T-helper 17 cell (primary cell): Measurements from ENCODE around the gene LDAF1. TPM values are rescaled to one million over a fixed set of nuclear protein-coding genes. Genes with fewer than 3 reads are reported as not detected.

Experiments
- ATAC-seq: fragments of 150-1000 bp; cut with Tn5 transposase; 2 replicates; pipeline ENCODE4 v1.10.0; 2021; ENCODE audit warnings: mild to moderate bottlenecking, moderate library complexity
- DNase-seq, 3 donors: peaks; one replicate each; pipeline versions ENCODE4 v3.0.0 to v3.0.0-alpha.2; 2020 to 2021
- H3K9me3 ChIP-seq: one replicate; pipeline ENCODE4 v1.7.0; 2013; ENCODE audit warnings: low read length, mild to moderate bottlenecking; ENCODE audit not compliant: control insufficient read depth, poor library complexity, severe bottlenecking
- H3K27ac Mint-ChIP-seq: one replicate; pipeline ENCODE4 v1.8.0; 2022; ENCODE audit warnings: mild to moderate bottlenecking, moderate library complexity, mixed read lengths
- H3K27me3 Mint-ChIP-seq: one replicate; pipeline ENCODE4 v1.8.0; 2022; ENCODE audit warnings: mixed read lengths
- H3K36me3 Mint-ChIP-seq: one replicate; pipeline ENCODE4 v1.8.0; 2022; ENCODE audit warnings: low read depth, mixed read lengths
- H3K4me1 Mint-ChIP-seq: one replicate; pipeline ENCODE4 v1.8.0; 2022; ENCODE audit warnings: mild to moderate bottlenecking, mixed read lengths
- H3K4me3 Mint-ChIP-seq: one replicate; pipeline ENCODE4 v1.8.0; 2022; ENCODE audit warnings: mild to moderate bottlenecking, moderate library complexity, mixed read lengths
- total RNA-seq, 4 donors: library from RNA in 2 of 4; stranded (reverse) in 2 of 4; gene quantifications; one replicate each; pipeline ENCODE4 v1.2.3 and lab custom pipeline; 2022 to 2026

The LDAF1 gene
- total RNA-seq, 2 donors from 2014 or later, result 9.5 to 15.8 TPM

- Mint-ChIP-seq H3K36me3 (peaks cover 3% of the 10 kb centered on the region), H3K4me1 (no peaks in the 10 kb centered on the region), H3K4me3 (no peak overlapping the region), H3K27ac (no peak overlapping the region), H3K27me3 (peaks cover 56% of the 10 kb centered on the region)
- ATAC-seq, result no peak
- no peak for DNase-seq
- no peaks in the 10 kb centered on the region for H3K9me3 ChIP-seq
Measured at GRCh38 chr16:21214086-21214485, 55.6 kb downstream of the LDAF1 start.

DNA sequence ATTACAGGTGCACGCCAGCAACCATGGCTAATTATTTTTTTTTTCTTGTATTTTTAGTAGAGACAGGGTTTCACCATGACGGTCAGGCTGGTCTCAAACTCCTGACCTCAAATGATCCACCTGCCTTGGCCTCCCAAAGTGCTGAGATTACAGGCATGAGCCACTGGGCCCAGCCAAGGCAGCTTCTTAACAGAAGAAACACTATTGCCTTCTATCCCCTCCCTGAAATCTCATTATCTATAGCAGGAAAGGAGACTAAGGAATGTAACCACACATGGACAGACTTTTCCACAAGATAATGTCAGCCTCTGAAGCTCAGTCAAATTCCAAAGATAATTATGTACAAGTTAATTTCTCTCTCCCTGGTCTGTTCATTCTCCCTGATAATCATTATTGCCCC is 58.6 kb downstream of the LDAF1 start:
- Mint-ChIP-seq H3K4me3 (no peak overlapping the region), H3K27me3 (peaks cover 51% of the 10 kb centered on the region), H3K36me3 (peaks cover 4% of the 10 kb centered on the region), H3K27ac (no peak overlapping the region), H3K4me1 (peaks cover 3% of the 10 kb centered on the region)
- no peaks in the 10 kb centered on the region for H3K9me3 ChIP-seq
- ATAC-seq (no peak), DNase-seq (no peak)

DNA sequence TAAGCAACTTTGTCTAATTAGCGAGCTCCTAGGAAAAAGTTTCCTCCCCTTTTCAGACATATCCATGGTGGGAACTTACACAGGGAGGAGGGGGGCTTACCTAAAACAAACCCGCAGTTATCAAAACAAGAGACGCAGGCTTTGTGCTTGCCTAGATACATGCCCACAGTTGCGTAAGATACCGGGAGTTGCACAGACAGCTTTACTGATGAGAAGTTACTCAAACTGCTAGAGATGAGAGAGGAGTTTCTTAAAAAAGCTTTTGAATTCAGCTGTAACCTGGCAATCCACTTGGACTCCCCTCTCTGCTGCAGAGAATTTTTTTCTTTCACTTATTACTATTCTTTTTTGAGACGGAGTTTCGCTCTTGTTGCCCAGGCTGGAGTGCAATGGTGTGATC is 59.7 kb downstream of the LDAF1 start:
- Mint-ChIP-seq H3K27ac (no peak overlapping the region), H3K4me3 (no peak overlapping the region), H3K4me1 (peaks cover 6% of the 10 kb centered on the region), H3K36me3 (peaks cover 7% of the 10 kb centered on the region), H3K27me3 (peaks cover 56% of the 10 kb centered on the region)
- no peak for ATAC-seq
- no peaks in the 10 kb centered on the region for H3K9me3 ChIP-seq
- no peak for DNase-seq

GRCh38 chr16:21219551-21219950 is 61.1 kb downstream of the LDAF1 start:
- Mint-ChIP-seq H3K27ac (no peak overlapping the region), H3K27me3 (peaks cover 58% of the 10 kb centered on the region), H3K36me3 (peaks cover 7% of the 10 kb centered on the region), H3K4me1 (peaks cover 6% of the 10 kb centered on the region), H3K4me3 (no peak overlapping the region)
- ATAC-seq (no peak), DNase-seq (no peak)
- H3K9me3 ChIP-seq, result no peaks in the 10 kb centered on the region

- no peak for DNase-seq
Measured at GRCh38 chr16:21222495-21223337, 64.2 kb downstream of the LDAF1 start.

GRCh38 chr16:21223787-21224186 is 65.3 kb downstream of the LDAF1 start:
- DNase-seq (no peak), ATAC-seq (no peak)
- Mint-ChIP-seq H3K27ac (no peak overlapping the region), H3K36me3 (peaks cover 7% of the 10 kb centered on the region), H3K4me1 (peaks cover 9% of the 10 kb centered on the region), H3K27me3 (peaks cover 62% of the 10 kb centered on the region), H3K4me3 (no peak overlapping the region)
- no peaks in the 10 kb centered on the region for H3K9me3 ChIP-seq

More at GRCh38 chr16:21222495-21223337, 64.2 kb downstream of the LDAF1 start:
- Mint-ChIP-seq H3K27ac (no peak overlapping the region), H3K27me3 (peaks cover 57% of the 10 kb centered on the region), H3K36me3 (peaks cover 7% of the 10 kb centered on the region), H3K4me3 (no peak overlapping the region), H3K4me1 (peaks cover 9% of the 10 kb centered on the region)
- ATAC-seq, result no peak
- no peaks in the 10 kb centered on the region for H3K9me3 ChIP-seq

DNA sequence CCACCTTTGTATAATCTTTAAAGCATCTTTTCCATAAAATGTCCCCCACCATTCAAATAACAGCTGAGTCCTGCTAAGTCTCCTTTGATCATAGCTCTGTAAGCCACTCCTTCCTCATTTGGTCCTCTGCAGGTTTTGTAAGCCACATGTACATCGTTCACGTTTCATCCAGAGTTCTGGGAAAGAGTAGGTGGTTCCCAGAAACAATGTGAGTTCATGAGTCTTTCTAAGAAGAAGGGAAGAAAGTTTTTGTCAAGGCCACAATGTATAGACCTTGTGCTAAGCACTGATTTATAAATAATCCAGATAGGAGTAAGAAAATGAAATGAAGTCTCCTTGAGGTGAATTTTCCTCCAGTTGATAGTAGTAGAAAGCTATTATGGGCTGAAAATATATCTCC is 66.3 kb downstream of the LDAF1 start:
- Mint-ChIP-seq H3K4me3 (no peak overlapping the region), H3K4me1 (peaks cover 9% of the 10 kb centered on the region), H3K27ac (no peak overlapping the region), H3K36me3 (peaks cover 7% of the 10 kb centered on the region), H3K27me3 (peaks cover 72% of the 10 kb centered on the region)
- no peak for DNase-seq
- H3K9me3 ChIP-seq, result no peaks in the 10 kb centered on the region
- no peak for ATAC-seq

- Mint-ChIP-seq H3K27ac (no peak overlapping the region), H3K4me3 (no peak overlapping the region), H3K36me3 (peaks cover 3% of the 10 kb centered on the region), H3K27me3 (peaks cover 71% of the 10 kb centered on the region), H3K4me1 (peaks cover 7% of the 10 kb centered on the region)
- no peaks in the 10 kb centered on the region for H3K9me3 ChIP-seq
- DNase-seq (no peak), ATAC-seq (no peak)
Measured at GRCh38 chr16:21226749-21227148, 68.3 kb downstream of the LDAF1 start.

GRCh38 chr16:21227866-21228265 is 69.4 kb downstream of the LDAF1 start:
- peaks cover 75% of the 10 kb centered on the region for H3K27me3 Mint-ChIP-seq
- H3K27ac Mint-ChIP-seq, result no peak overlapping the region
- H3K9me3 ChIP-seq, result no peaks in the 10 kb centered on the region
- H3K36me3 Mint-ChIP-seq, result peaks cover 1% of the 10 kb centered on the region
- ATAC-seq (no peak), DNase-seq (no peak)
- H3K4me1 Mint-ChIP-seq, result peaks cover 5% of the 10 kb centered on the region
- no peak overlapping the region for H3K4me3 Mint-ChIP-seq

DNA sequence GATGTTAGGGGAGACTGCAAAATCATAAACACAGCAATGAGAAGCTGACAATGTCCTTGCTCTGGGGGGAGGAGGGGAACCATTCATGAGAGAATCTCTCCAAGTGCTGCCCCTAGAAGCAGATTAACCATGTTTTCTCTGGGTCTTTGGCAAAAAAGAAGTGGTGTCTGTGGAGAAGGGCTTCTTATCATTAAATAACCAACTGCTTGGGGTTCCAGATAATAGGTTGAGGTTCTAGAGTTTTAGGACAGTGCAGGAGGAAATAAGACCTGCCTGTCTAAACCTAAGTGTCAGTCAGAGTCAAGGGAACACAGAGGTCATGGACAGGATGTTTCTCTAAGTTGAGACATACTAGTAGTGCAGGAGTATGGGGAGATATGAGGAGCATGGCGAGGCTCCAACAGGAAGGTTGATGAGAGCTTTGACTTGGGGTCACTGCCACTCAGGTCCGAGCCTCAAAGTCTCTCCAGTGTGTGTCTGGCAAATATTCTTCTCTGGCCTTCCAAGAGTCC is 69.9 kb downstream of the LDAF1 start:
- Mint-ChIP-seq H3K27me3 (peaks cover 77% of the 10 kb centered on the region), H3K4me3 (no peak overlapping the region)
- no peak for DNase-seq

More for the DNA sequence above, 69.9 kb downstream of the LDAF1 start:
- Mint-ChIP-seq H3K27ac (no peak overlapping the region), H3K4me1 (peaks cover 3% of the 10 kb centered on the region), H3K36me3 (no peaks in the 10 kb centered on the region)
- H3K9me3 ChIP-seq, result no peaks in the 10 kb centered on the region
- ATAC-seq, result no peak

Other genes with a start within 250 kb of the LDAF1 start
- gene DNAH3, start 7.8 kb upstream of the LDAF1 start, total RNA-seq, result under 1 TPM in 1 of 2 donors, not detected in 1; 0.10 TPM
- gene ZP2, start 52.9 kb downstream of the LDAF1 start, total RNA-seq, result not detected
- not detected for gene ANKS4B, start 75.0 kb downstream of the LDAF1 start, total RNA-seq
- under 1 TPM in 1 of 2 donors, not detected in 1; 0.94 TPM for gene CRYM, start 119.6 kb downstream of the LDAF1 start, total RNA-seq